GM12875 (cell line): ENCODE measurements around the gene COL23A1.

Experiments
- H3K4me3 ChIP-seq: one replicate; pipeline ENCODE4 v1.5.1; 2011; ENCODE audit warnings: low read depth, low read length, control low read depth
- CTCF ChIP-seq: IDR thresholded peaks from 2 replicates; pipeline ENCODE4 v1.5.1; 2011; ENCODE audit warnings: low read depth, mild to moderate bottlenecking, control low read depth, inconsistent platforms, low read length, moderate library complexity, borderline replicate concordance; ENCODE audit not compliant: insufficient read depth

COL23A1 gene

GRCh38 chr5:178533136-178533535 is 57.1 kb downstream of the COL23A1 start:
- H3K4me3 ChIP-seq = no peak overlapping the region
- no peak for TF ChIP-seq CTCF

GRCh38 chr5:178532666-178533065 is 57.5 kb downstream of the COL23A1 start:
- no peak overlapping the region for H3K4me3 ChIP-seq
- no peak for TF ChIP-seq CTCF

- no peak overlapping the region for H3K4me3 ChIP-seq
- no peak for TF ChIP-seq CTCF
Observed at GRCh38 chr5:178532236-178532635, 58.0 kb downstream of the COL23A1 start.

DNA sequence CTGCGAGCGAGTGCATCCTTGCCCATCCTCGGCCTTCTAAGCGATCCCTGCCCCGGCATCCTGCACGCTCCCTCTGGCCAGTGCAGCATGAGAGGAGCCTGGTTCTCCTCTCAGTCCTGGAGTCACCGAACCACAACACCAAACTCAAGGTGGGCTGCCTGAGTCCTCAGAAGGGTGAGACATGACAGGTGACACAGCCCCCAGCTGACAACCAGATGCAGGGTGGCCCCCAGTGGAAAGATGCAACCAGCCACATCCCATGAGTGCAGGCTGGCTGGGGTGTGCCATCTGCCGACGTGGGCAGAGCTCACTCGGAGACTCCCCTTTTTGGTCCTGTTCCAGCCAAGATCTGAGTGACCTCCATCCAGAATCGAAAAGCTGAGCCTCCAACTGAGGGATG is 58.4 kb downstream of the COL23A1 start:
- H3K4me3 ChIP-seq = no peak overlapping the region
- TF ChIP-seq CTCF = no peak

DNA sequence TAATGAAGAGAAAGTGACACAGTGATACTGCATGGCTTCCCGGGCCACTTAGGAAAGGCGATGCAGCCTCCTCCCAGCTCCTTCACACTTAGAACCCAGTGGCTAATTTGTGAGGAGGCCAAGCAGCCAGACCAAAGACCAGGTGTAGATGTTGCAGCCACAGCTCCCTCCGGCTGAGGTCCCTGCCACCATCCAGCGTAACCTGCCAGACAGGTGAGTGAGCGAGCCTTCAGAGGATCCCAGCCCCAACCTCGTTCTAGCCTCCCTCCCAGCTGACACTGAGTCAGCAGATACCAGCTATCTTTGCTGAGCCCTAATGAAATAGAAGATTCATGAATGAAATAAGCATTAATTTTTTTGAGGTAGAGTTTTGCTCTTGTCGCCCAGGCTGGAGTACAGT is 59.7 kb downstream of the COL23A1 start:
- H3K4me3 ChIP-seq = no peak overlapping the region
- TF ChIP-seq CTCF = no peak

DNA sequence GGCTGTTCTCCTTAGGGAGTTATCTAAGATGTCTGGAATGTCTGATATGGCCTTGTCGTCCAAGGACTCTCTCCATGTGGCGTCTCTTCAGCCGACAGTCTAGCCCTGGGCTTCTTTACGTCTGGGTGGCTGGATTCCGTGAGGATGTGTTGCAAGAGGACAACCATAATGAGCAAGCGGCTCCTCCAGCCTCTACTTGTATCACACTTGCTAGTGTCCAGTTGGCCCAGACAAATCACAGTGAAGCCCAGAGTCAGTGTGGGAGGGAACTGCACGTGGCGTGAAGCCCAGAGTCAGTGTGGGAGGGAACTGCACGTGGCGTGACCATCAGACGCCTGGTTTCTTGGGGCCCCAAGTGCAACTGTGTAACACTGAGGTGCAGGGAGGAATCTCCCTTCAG is 61.1 kb downstream of the COL23A1 start:
- TF ChIP-seq CTCF = no peak
- no peak overlapping the region for H3K4me3 ChIP-seq

DNA sequence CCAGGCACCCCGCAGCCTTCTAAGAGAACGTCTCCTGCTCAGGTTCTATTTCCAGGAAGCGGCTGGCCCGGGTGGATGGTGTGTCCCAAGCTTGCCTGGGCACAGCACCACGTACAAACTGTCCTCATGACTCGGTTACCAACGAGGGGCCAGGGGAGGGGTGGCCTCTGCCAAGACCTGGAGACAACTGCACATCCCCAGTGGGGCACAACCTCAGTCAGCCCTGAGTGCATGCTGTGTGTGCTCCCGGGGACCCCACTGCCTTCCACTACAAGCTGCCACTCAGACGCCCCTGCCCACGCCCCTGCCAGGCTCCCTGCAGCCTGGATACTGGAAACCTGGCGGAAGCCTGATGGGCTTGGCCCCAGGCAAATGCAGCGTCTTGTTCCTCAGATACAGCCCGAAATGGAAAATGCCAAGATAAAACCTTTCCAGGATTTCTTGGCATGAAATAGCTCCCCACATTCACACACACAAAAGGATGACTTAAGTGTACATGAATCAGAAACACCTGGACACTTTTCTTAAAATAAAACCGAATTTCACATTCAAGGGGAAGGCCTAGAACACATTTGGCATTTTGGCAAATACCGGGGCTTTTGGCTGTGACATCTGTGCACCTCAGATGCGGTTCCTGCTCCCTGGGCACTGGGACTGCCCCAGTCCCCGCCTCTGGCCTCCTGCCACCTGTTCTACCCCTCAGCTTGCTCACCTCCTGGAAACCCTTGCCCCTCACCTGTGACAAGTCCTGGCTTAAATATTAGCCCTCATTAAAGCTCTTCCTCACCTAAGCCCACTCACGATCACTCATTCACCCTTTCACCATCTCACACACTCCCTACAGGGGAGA is 62.5 kb downstream of the COL23A1 start:
- TF ChIP-seq CTCF = no peak

More for the DNA sequence above, 62.5 kb downstream of the COL23A1 start:
- H3K4me3 ChIP-seq = no peak overlapping the region
